Mesodermal cell (in vitro differentiated cells): ENCODE measurements around the gene MAN2B1.
"Not testable (repeated sequence)": the region's sequence is repeated elsewhere in the genome, so short reads cannot be mapped to it uniquely, and the experiment has no call there.

Experiments
- H3K27ac ChIP-seq: 2 replicates; pipeline ENCODE4 v1.7.0; 2013; ENCODE audit warnings: mild to moderate bottlenecking, low read depth, low read length, moderate library complexity; ENCODE audit not compliant: severe bottlenecking
- H3K36me3 ChIP-seq: 2 replicates; pipeline ENCODE4 v1.7.1; 2013; ENCODE audit warnings: mild to moderate bottlenecking, low read length, moderate library complexity; ENCODE audit not compliant: control insufficient read depth, insufficient read depth
- H3K4me1 ChIP-seq: one replicate; pipeline ENCODE4 v1.7.1; 2013; ENCODE audit warnings: mild to moderate bottlenecking, low read length; ENCODE audit not compliant: insufficient read depth, control insufficient read depth, poor library complexity, severe bottlenecking
- H3K4me3 ChIP-seq: 2 replicates; pipeline ENCODE4 v1.7.0; 2013; ENCODE audit warnings: low read length, control low read depth, mild to moderate bottlenecking; ENCODE audit not compliant: insufficient read depth, poor library complexity, severe bottlenecking; ENCODE audit errors: extremely low read depth
- H3K9me3 ChIP-seq: 2 replicates; pipeline ENCODE4 v1.7.1; 2013; ENCODE audit warnings: mild to moderate bottlenecking, low read length, moderate library complexity; ENCODE audit not compliant: control insufficient read depth
- WGBS, 2 experiments: methylation state at CpG; one replicate each; pipeline ENCODE4 v1.1.5; 2013; ENCODE audit warnings: missing lambda C conversion rate in 2 of 2; ENCODE audit not compliant: insufficient coverage in 2 of 2; 5-methylcytosine and 5-hydroxymethylcytosine counted together

The MAN2B1 gene

DNA sequence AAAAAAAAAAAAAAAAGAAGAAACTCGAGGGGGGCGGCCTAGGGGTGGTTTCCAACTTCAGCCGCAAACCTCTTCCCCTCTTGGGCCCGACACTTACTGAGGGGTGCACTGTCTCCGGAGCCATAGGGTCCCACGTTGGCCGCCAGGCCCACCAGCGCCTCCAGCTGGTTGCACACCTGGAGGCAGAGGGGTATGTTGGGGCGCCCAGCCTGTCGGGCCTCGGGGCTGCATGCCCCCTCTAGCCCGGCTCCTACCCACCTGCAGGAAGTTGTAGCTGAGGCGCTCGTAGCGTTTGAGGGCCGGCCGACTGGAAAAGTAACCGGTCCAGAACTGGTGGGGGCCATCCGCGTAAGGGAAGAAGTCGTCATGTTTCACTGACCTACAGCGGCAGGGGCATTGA lies 8.6 kb downstream of the MAN2B1 start:
- no peak overlapping the region for H3K4me3 ChIP-seq
- H3K4me1 ChIP-seq, result no peaks in the 10 kb centered on the region
- WGBS, 2 experiments, result 98% methylated on average over 17 to 22 of the region's 22 CpGs
- H3K36me3 ChIP-seq, result peaks cover 63% of the 10 kb centered on the region
- H3K9me3 ChIP-seq, result no peaks in the 10 kb centered on the region
- H3K27ac ChIP-seq, result no peak overlapping the region

DNA sequence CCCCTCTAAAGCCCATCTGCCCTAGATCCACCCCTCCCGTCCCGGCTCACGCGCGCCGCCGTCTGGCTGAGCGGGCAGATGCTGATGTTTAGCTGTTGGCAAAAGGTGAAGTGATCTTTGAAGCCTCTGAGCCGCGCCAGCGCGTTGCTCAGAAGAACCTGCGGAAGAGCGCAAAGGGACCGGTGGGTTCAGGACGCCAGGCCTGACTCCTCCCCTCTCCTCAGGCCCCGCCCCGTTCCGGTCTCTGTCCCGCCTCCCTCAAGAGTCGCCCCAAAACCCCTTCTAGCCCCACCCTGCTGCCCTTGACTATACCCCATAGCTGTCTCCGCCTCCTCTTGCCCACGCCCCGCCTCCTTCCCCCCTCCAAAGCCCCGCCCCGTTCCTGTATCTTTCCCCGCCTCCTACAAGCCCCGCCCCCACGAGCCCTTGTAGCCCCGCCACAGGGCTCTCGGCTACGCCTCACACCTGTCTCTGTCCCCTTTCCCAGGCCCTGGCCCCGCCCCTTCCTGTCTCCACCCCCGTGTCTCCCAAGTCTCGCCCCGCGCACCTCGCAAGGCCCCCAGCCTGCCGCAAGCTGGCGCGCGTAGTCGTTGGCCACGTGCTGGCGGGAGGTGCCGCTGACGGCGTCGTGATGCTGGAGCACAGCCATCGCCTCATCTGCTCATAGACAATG lies 9.5 kb downstream of the MAN2B1 start:
- Histone ChIP-seq H3K4me3 (no peak overlapping the region), H3K27ac (no peak overlapping the region), H3K4me1 (no peaks in the 10 kb centered on the region), H3K9me3 (no peaks in the 10 kb centered on the region), H3K36me3 (peaks cover 59% of the 10 kb centered on the region)
- WGBS, 2 experiments, result 90 to 97% methylated on average over 22 to 32 of the region's 50 CpGs

DNA sequence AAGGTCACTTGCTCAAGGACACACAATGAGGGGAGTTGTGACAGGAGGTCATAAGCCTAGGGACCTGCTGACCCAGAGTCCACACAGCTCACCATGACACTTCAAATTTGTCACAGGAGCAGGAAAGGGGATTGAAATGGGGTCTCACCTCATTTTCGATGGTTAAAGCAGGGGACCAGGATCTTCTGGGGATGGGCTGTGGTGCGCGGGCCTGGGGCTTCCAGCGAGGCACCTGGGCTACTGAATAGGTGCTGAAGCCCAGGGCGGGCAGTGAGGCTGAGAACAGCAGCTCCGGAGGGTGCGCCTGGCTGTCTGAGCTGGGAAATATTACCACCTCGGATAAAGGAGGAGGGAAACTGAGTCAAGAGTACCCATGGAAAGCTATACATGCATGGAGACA lies 11.0 kb downstream of the MAN2B1 start:
- Histone ChIP-seq H3K27ac (no peak overlapping the region), H3K9me3 (no peaks in the 10 kb centered on the region), H3K36me3 (peaks cover 48% of the 10 kb centered on the region), H3K4me3 (no peak overlapping the region), H3K4me1 (no peaks in the 10 kb centered on the region)
- 97 to 100% methylated on average over 5 to 8 of the region's 8 CpGs for WGBS, 2 experiments

DNA sequence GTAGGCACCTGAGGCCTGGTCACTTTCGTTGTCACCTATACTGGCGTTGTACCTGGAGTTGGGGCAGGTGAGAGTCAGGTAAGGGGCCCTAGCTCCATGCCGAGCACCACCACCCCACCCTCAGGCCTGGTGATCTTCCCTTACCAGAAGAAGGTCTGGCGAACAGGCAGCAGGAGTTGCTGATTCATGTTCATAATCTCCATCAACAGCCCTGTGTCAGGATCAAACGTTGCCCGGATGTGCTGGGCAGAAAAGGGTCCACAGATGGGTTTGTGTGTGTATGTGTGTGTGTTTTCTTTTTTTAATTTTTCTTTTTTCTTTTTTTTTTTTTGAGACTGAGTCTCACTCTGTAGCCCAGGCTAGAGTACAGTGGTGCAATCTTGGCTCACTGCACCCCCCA lies 14.3 kb downstream of the MAN2B1 start:
- Histone ChIP-seq H3K4me3 (no peak overlapping the region), H3K9me3 (no peaks in the 10 kb centered on the region), H3K36me3 (peaks cover 30% of the 10 kb centered on the region), H3K4me1 (no peaks in the 10 kb centered on the region), H3K27ac (no peak overlapping the region)
- 91 to 100% methylated on average over 2 to 3 of the region's 6 CpGs for WGBS, 2 experiments

DNA sequence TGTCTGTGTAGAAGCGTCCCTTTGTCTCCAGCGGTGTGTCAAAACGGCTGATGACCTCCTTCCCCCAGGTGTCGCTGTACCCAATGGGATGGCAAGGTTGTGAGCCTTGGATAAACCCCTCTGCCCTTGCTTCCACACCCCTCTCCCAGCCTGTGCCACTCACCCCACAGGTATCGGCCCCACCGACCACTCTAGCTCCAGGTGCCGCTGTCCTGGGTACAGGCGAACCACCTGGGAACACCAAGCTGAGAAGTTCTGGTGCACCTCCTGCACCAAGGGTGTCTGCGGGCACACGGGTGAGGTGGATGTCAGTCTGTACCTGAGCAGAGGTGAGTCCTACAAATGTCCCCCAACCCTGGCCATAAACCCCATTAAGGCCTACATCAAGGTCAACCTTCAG lies 16.6 kb downstream of the MAN2B1 start:
- H3K36me3 ChIP-seq, result peaks cover 15% of the 10 kb centered on the region
- H3K9me3 ChIP-seq, result no peaks in the 10 kb centered on the region
- no peak overlapping the region for H3K27ac ChIP-seq
- 96 to 97% methylated on average over 4 to 7 of the region's 10 CpGs for WGBS, 2 experiments
- H3K4me1 ChIP-seq, result no peaks in the 10 kb centered on the region
- H3K4me3 ChIP-seq, result no peak overlapping the region

DNA sequence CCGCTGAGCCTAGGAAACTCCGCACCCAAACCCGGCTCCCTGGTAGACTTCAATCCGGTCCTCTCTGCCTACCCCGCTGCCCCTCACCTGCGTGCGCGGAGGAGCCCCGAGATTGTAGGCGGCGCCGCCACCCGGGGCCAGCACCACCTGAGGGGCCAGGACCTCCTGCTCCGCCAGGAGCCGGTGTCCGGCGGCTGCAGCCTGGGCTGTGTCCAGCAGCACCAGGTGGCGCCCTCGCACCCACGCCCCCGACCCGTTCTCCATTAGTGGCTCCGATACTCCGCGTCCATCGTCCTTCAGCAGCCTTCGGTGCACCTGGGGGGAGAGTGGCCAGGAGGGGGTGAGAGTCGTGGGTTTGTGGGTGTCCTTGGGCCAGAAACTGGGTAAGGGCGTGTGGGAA lies 18.5 kb downstream of the MAN2B1 start:
- peaks cover 7% of the 10 kb centered on the region for H3K36me3 ChIP-seq
- H3K4me3 ChIP-seq, result no peak overlapping the region
- H3K27ac ChIP-seq, result no peak overlapping the region
- 88 to 91% methylated on average over 25 to 29 of the region's 29 CpGs for WGBS, 2 experiments
- no peaks in the 10 kb centered on the region for H3K4me1 ChIP-seq
- H3K9me3 ChIP-seq, result no peaks in the 10 kb centered on the region

DNA sequence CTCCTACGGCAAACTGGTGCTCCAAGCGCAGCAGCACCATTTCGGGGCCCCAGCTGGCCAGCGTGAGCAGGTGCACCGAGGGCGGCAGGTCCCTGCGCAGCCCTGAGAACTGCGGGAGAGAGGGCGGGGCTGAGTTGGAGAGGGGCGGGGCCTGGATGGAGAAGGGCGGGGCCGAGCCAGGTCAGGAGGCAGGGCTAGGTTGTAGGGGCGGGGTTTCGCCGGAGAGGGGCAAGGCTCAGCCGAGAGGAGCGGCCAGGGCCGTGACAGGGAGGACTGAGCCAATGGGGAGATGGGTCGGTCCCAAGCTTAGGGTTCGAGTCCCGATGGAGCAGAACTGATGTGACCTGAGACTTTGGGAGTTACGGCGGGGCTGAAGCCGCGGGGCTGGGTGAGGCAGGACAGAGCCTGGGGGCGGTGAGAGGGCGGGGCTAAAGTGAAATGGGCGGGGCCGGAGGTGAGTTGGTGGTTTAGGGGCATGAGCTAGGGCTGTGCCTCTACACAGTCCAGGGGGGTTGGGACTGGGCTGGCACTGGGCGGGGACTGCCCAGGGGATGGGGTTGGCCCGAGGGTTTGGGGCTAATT lies 19.0 kb downstream of the MAN2B1 start:
- no peaks in the 10 kb centered on the region for H3K9me3 ChIP-seq
- no peak overlapping the region for H3K27ac ChIP-seq
- 90% methylated on average over 15 to 25 of the region's 31 CpGs for WGBS, 2 experiments
- H3K4me1 ChIP-seq, result no peaks in the 10 kb centered on the region
- H3K36me3 ChIP-seq, result peaks cover 7% of the 10 kb centered on the region
- H3K4me3 ChIP-seq, result no peak overlapping the region

DNA sequence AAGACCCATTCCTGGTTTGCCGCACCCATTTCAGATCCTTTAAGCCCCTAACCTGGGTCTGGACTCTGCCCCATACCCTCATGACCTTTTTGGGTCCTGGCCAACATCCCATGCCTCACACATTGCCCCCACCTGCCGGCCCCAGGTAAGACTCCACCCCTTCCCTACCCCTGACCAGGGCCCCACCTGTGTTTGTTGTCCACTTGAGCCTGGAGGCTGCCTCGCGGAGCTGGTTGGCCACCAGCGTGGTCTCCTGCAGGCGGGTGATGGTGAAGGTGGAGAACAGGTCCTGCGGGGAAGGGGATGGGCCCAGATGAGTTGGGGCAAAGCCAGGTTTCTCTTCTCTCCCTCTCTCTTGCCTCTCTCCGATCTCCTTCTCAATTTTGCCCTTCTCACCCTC lies 19.5 kb downstream of the MAN2B1 start:
- Histone ChIP-seq H3K27ac (no peak overlapping the region), H3K9me3 (no peaks in the 10 kb centered on the region), H3K36me3 (peaks cover 5% of the 10 kb centered on the region), H3K4me3 (no peak overlapping the region), H3K4me1 (no peaks in the 10 kb centered on the region)
- WGBS, 2 experiments, result 89 to 100% methylated on average over 3 to 4 of the region's 8 CpGs

DNA sequence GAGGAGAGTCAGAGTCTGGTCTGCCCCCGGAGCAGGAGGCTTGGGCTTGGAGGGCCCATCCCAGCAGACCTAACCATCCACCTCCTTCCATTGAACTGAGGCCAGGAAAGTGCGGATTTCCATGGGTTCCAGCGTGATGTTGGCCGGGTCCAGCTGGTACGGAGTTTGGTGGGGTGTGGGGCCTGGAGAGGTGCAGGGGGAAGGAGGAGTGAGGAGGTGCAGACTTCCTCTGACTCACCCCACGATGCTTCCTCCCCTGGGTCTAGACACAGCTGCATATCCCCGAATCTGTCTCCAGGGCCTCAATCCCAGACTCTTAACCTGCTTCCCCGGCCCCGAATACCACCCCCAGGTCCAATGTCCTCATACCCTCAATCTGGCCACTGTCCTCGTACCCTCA lies 20.0 kb downstream of the MAN2B1 start:
- H3K4me1 ChIP-seq, result no peaks in the 10 kb centered on the region
- no peak overlapping the region for H3K4me3 ChIP-seq
- peaks cover 3% of the 10 kb centered on the region for H3K36me3 ChIP-seq
- no peak overlapping the region for H3K27ac ChIP-seq
- H3K9me3 ChIP-seq, result no peaks in the 10 kb centered on the region
- 94% methylated on average over 5 of the region's 10 CpGs; no CpG with 5 or more reads in 1 of the 2 experiments for whole genome bisulfite sequencing, 2 experiments

DNA sequence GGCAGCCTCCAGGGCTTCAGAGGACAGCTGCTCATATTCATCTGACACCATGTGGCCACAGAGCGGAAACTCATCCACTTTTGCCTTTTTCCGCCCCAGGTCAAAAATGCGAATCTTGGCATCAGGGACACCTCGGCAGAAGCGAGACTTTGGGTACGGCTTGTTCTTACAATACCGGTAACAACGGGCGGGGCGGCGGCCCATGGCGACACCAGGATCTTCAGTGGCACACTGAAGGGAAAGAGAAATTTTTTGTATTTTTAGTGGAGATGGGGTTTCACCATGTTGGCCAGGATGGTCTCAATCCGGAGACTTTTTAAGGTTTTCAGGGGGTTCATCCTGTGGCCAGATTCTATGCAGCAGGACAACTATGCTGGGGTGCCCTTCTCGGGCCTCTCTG lies 22.8 kb downstream of the MAN2B1 start:
- H3K27ac ChIP-seq, H3K4me1 ChIP-seq, H3K9me3 ChIP-seq, H3K4me3 ChIP-seq, H3K36me3 ChIP-seq: not testable (repeated sequence)
- WGBS, 2 experiments, result 93 to 96% methylated on average over 5 to 9 of the region's 14 CpGs

DNA sequence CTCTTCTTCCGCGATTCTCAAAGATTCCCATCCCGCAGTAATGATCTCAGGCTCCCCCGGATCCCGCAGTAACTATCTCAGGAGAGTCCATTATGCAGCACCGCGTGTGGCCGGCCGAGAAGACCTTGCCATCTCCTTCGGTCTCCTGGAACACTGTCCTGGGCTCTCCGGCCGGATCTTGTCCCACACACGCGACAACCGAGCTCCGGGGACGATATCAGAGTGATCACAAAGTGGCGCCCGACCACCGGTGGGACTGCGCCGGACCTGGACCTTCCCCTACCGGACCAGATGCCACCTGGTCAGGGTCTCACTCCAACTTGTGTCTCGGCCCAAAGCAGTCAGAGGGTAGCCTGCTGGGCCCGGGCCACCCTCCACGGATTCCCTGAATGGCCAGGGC lies 24.0 kb downstream of the MAN2B1 start:
- Histone ChIP-seq H3K4me3 (no peak overlapping the region), H3K4me1 (no peaks in the 10 kb centered on the region), H3K27ac (no peak overlapping the region), H3K36me3 (peaks cover 3% of the 10 kb centered on the region), H3K9me3 (no peaks in the 10 kb centered on the region)
- 92 to 97% methylated on average over 15 to 17 of the region's 26 CpGs for whole genome bisulfite sequencing, 2 experiments
